ENCODE results near the gene GRK5. TPM values are rescaled to one million over a fixed set of nuclear protein-coding genes. Genes with fewer than 3 reads are reported as not detected.

GRK5 gene
- polyA plus RNA-seq, 1 experiment, result 20.8 TPM

DNA sequence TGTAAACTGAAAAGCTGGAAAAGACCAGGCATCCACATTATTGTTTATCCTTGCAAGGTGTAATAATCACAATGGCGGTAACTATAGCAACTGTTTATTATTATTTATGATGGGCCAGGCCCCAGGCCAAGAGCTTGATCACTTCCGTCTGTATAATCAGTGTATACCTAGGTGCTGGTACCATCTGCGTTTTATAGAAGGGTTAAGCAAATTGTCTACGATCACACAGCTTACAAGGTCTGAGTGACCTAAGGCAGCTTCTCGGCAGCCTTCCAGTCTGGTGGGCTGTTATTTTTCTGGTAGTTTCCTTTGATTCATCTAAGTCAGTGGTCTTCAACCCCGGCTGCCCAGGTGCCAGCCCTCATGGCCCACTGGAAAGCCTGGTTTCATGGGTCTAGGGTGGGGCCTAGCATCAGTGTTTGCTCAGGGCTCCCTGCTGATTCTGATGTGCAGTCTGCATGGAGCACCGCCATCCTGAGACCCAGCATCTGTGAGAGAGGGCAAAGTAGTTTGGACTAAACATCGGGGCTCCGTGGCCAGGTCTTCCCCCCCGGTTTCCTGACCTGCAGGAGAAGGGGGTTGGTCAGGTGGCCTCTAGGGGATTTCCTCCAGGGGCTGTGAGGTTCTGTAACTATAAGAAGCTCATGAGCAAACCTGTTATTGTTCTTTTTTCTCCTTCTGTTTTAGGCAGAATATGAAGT lies 188.8 kb downstream of the GRK5 start:
- TF ChIP-seq, protein P1, sequence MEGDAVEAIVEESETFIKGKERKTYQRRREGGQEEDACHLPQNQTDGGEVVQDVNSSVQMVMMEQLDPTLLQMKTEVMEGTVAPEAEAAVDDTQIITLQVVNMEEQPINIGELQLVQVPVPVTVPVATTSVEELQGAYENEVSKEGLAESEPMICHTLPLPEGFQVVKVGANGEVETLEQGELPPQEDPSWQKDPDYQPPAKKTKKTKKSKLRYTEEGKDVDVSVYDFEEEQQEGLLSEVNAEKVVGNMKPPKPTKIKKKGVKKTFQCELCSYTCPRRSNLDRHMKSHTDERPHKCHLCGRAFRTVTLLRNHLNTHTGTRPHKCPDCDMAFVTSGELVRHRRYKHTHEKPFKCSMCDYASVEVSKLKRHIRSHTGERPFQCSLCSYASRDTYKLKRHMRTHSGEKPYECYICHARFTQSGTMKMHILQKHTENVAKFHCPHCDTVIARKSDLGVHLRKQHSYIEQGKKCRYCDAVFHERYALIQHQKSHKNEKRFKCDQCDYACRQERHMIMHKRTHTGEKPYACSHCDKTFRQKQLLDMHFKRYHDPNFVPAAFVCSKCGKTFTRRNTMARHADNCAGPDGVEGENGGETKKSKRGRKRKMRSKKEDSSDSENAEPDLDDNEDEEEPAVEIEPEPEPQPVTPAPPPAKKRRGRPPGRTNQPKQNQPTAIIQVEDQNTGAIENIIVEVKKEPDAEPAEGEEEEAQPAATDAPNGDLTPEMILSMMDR (IDR thresholded peaks at IDR 0.05; ENCODE audit: insufficient read depth, low read depth, low read length), result no peak
- CTCF ChIA-PET, result interaction anchor here (0.9 to 1.5 kb wide), 3 partner anchors 22 to 197 kb away, joined by 3 to 8 read pairs (median 3); no protein-coding TSS in a partner anchor

GRCh38 chr10:119396709-119397071 lies 189.3 kb downstream of the GRK5 start:
- Histone ChIP-seq H3K36me3 (ENCODE audit: control insufficient read depth, insufficient read depth, low read length) (peaks cover 2% of the 10 kb centered on the region), H3K27me3 (ENCODE audit: control insufficient read depth, insufficient read depth, low read length) (no peaks in the 10 kb centered on the region), H3K4me3 (ENCODE audit: low read depth, low read length) (no peak overlapping the region)
- ChIA-PET POLR2A (no interaction called here), CTCF (interaction anchor here (0.9 to 1.5 kb wide), 2 partner anchors 21 to 197 kb away, joined by 3 read pairs; no protein-coding TSS in a partner anchor)
- no peak for DNase-seq (ENCODE audit: low read depth)
- TF ChIP-seq, protein P1 (IDR thresholded peaks at IDR 0.05; ENCODE audit: insufficient read depth, low read depth, low read length), result no peak

More for the DNA sequence above, 188.8 kb downstream of the GRK5 start:
- H3K36me3 ChIP-seq (ENCODE audit: control insufficient read depth, insufficient read depth, low read length), result peaks cover 2% of the 10 kb centered on the region
- no peak for DNase-seq (ENCODE audit: low read depth)
- no peak overlapping the region for H3K4me3 ChIP-seq (ENCODE audit: low read depth, low read length)
- no peaks in the 10 kb centered on the region for H3K27me3 ChIP-seq (ENCODE audit: control insufficient read depth, insufficient read depth, low read length)
- POLR2A ChIA-PET, result no interaction called here

DNA sequence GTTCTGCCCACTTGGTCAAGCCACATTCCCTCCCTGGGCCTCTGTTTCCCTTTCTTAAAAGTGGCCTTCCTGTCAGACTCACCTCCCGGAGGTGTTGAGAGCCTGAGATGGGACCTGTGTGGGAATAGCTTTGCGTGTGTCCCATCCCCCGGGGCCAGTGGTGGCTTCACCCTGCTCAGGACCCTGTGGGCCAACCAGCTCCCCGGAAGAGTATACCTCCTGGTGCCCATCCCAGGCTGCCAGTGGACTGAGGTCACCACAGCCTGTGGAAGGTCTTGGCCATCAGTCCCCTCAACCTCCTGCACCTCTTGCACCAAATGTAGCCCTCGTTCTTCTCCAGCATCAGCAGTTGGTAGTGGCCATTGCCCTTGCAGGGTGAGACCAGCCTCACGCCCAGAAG lies 190.0 kb downstream of the GRK5 start:
- H3K4me3 ChIP-seq (ENCODE audit: low read depth, low read length), result no peak overlapping the region
- peaks cover 2% of the 10 kb centered on the region for H3K36me3 ChIP-seq (ENCODE audit: control insufficient read depth, insufficient read depth, low read length)
- ChIA-PET CTCF (no interaction called here), POLR2A (no interaction called here)
- TF ChIP-seq, protein P1 (IDR thresholded peaks at IDR 0.05; ENCODE audit: insufficient read depth, low read depth, low read length), result no peak
- H3K27me3 ChIP-seq (ENCODE audit: control insufficient read depth, insufficient read depth, low read length), result no peaks in the 10 kb centered on the region
- DNase-seq (ENCODE audit: low read depth), result no peak

- no peak for DNase-seq (ENCODE audit: low read depth)
- Histone ChIP-seq H3K36me3 (ENCODE audit: control insufficient read depth, insufficient read depth, low read length) (peaks cover 2% of the 10 kb centered on the region), H3K27me3 (ENCODE audit: control insufficient read depth, insufficient read depth, low read length) (no peaks in the 10 kb centered on the region), H3K4me3 (ENCODE audit: low read depth, low read length) (no peak overlapping the region)
- TF ChIP-seq, protein P1 (IDR thresholded peaks at IDR 0.05; ENCODE audit: insufficient read depth, low read depth, low read length), result no peak
- POLR2A ChIA-PET, result interaction anchor here (0.6 kb wide), 1 partner anchor 9 kb away, joined by 8 read pairs; no protein-coding TSS in a partner anchor
- CTCF ChIA-PET, result interaction anchor here (0.7 to 1.5 kb wide), 5 partner anchors 11 to 192 kb away, joined by 3 to 5 read pairs (median 4); no protein-coding TSS in a partner anchor
Observed at GRCh38 chr10:119398996-119399395, 191.6 kb downstream of the GRK5 start.

- Histone ChIP-seq H3K27me3 (ENCODE audit: control insufficient read depth, insufficient read depth, low read length) (no peaks in the 10 kb centered on the region), H3K4me3 (ENCODE audit: low read depth, low read length) (no peak overlapping the region), H3K36me3 (ENCODE audit: control insufficient read depth, insufficient read depth, low read length) (peaks cover 2% of the 10 kb centered on the region)
- TF ChIP-seq, protein P1 (IDR thresholded peaks at IDR 0.05; ENCODE audit: insufficient read depth, low read depth, low read length), result no peak
- CTCF ChIA-PET, result interaction anchor here (0.7 to 1.5 kb wide), 5 partner anchors 12 to 193 kb away, joined by 3 to 5 read pairs (median 4); no protein-coding TSS in a partner anchor
- DNase-seq (ENCODE audit: low read depth), result no peak
- POLR2A ChIA-PET, result no interaction called here
Observed at GRCh38 chr10:119399466-119399865, 192.1 kb downstream of the GRK5 start.

All from BJ (cell line).